Measurements from ENCODE around the gene INPP4B. TPM values are rescaled to one million over a fixed set of nuclear protein-coding genes. Genes with fewer than 3 reads are reported as not detected.

INPP4B gene
- total RNA-seq, 2 donors from 2014 or later, result 10.0 to 14.1 TPM

GRCh38 chr4:142637614-142638013 lies 208.5 kb downstream of the INPP4B start:
- Histone ChIP-seq H3K9ac (ENCODE audit: low read depth in 2 of 2, low read length in 2 of 2) (no peak overlapping the region), H3K36me3 (no peaks in the 10 kb centered on the region), H3K27ac (no peak overlapping the region), H3K27me3 (no peaks in the 10 kb centered on the region), H3K9me3 (no peaks in the 10 kb centered on the region), H3K4me1 (no peaks in the 10 kb centered on the region), H3K4me3 (no peak overlapping the region)
- intact Hi-C loops (cut with DNase I), result no loop called here
- no peak for DNase-seq
- TF ChIP-seq CTCF (IDR thresholded peaks at IDR 0.05), result no peak

- Histone ChIP-seq H3K4me1 (no peaks in the 10 kb centered on the region), H3K4me3 (no peak overlapping the region), H3K27me3 (no peaks in the 10 kb centered on the region), H3K36me3 (no peaks in the 10 kb centered on the region), H3K27ac (no peak overlapping the region), H3K9ac (ENCODE audit: low read depth in 2 of 2, low read length in 2 of 2) (no peak overlapping the region), H3K9me3 (no peaks in the 10 kb centered on the region)
- DNase-seq, result no peak
- TF ChIP-seq CTCF (IDR thresholded peaks at IDR 0.05), result no peak
- intact Hi-C loops (cut with DNase I), result no loop called here
These were observed 214.3 kb downstream of the INPP4B start for GRCh38 chr4:142631836-142632235.

- no peak overlapping the region for H3K27ac ChIP-seq
- no peaks in the 10 kb centered on the region for H3K36me3 ChIP-seq
- H3K9ac ChIP-seq (ENCODE audit: low read depth in 2 of 2, low read length in 2 of 2), result no peak overlapping the region
- no peaks in the 10 kb centered on the region for H3K27me3 ChIP-seq
- H3K4me1 ChIP-seq, result no peaks in the 10 kb centered on the region
- no peaks in the 10 kb centered on the region for H3K9me3 ChIP-seq
- H3K4me3 ChIP-seq, result no peak overlapping the region
- no peak for DNase-seq
- intact Hi-C loops (cut with DNase I), result no loop called here
- no peak for TF ChIP-seq CTCF (IDR thresholded peaks at IDR 0.05)
These were observed 230.8 kb downstream of the INPP4B start for GRCh38 chr4:142615324-142615665.

GRCh38 chr4:142614621-142615323 lies 231.3 kb downstream of the INPP4B start:
- TF ChIP-seq CTCF (IDR thresholded peaks at IDR 0.05), result no peak
- no peaks in the 10 kb centered on the region for H3K36me3 ChIP-seq
- no peaks in the 10 kb centered on the region for H3K27me3 ChIP-seq
- intact Hi-C loops (cut with DNase I), result no loop called here
- no peak for DNase-seq
- H3K9me3 ChIP-seq, result no peaks in the 10 kb centered on the region
- H3K4me3 ChIP-seq, result no peak overlapping the region
- H3K27ac ChIP-seq, result no peak overlapping the region
- no peaks in the 10 kb centered on the region for H3K4me1 ChIP-seq
- H3K9ac ChIP-seq (ENCODE audit: low read depth in 2 of 2, low read length in 2 of 2), result no peak overlapping the region

- no peak for TF ChIP-seq CTCF (IDR thresholded peaks at IDR 0.05)
- H3K27me3 ChIP-seq, result no peaks in the 10 kb centered on the region
- intact Hi-C loops (cut with DNase I), result no loop called here
- no peak for DNase-seq
- H3K9ac ChIP-seq (ENCODE audit: low read depth in 2 of 2, low read length in 2 of 2), result no peak overlapping the region
- H3K9me3 ChIP-seq, result no peaks in the 10 kb centered on the region
- H3K27ac ChIP-seq, result no peak overlapping the region
- no peaks in the 10 kb centered on the region for H3K4me1 ChIP-seq
- H3K36me3 ChIP-seq, result no peaks in the 10 kb centered on the region
- H3K4me3 ChIP-seq, result no peak overlapping the region
These were observed 238.1 kb downstream of the INPP4B start for GRCh38 chr4:142607976-142608375.

Measured in colonic mucosa (tissue), 4 donors.